ENCODE results near the gene GALNT1. TPM values are rescaled to one million over a fixed set of nuclear protein-coding genes. Genes with fewer than 3 reads are reported as not detected.

The GALNT1 gene
- total RNA-seq, 4 donors from 2014 or later: 47.6 to 129 (median 73.5) TPM

DNA sequence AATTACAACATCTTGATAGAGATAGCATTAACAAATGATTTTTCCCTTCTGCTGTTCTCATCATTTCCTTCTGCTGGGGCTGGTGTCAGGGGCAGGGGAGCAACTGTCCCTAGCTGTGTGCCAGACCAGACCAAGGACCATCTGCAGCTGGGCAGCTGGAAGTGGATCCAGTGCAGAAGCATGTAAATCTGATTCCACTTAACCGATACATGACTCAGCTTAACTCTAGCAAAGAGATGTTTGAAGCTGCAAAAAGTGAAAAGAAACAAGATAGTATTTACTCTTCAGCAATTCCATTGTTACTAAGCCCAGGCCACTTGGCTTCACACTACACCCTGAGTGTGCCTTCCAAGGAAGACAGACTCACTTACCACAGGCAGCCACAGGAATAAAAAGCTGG, 151.1 kb downstream of the GALNT1 start:
- Histone ChIP-seq H3K4me1 (no peaks in the 10 kb centered on the region), H3K9me3 (no peaks in the 10 kb centered on the region), H3K27ac (no peak overlapping the region), H3K4me3 (no peak overlapping the region), H3K36me3 (no peaks in the 10 kb centered on the region), H3K27me3 (no peaks in the 10 kb centered on the region)
- intact Hi-C loops (cut with DNase I): no loop called here
- 82% methylated on average over 1 of the region's 1 CpG; no CpG with 5 or more reads in 1 of the 2 donors for WGBS, 2 donors
- no peak for DNase-seq
- TF ChIP-seq, protein P1, sequence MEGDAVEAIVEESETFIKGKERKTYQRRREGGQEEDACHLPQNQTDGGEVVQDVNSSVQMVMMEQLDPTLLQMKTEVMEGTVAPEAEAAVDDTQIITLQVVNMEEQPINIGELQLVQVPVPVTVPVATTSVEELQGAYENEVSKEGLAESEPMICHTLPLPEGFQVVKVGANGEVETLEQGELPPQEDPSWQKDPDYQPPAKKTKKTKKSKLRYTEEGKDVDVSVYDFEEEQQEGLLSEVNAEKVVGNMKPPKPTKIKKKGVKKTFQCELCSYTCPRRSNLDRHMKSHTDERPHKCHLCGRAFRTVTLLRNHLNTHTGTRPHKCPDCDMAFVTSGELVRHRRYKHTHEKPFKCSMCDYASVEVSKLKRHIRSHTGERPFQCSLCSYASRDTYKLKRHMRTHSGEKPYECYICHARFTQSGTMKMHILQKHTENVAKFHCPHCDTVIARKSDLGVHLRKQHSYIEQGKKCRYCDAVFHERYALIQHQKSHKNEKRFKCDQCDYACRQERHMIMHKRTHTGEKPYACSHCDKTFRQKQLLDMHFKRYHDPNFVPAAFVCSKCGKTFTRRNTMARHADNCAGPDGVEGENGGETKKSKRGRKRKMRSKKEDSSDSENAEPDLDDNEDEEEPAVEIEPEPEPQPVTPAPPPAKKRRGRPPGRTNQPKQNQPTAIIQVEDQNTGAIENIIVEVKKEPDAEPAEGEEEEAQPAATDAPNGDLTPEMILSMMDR (IDR thresholded peaks at IDR 0.05): no peak
- no peak for TF ChIP-seq POLR2A (IDR thresholded peaks at IDR 0.05)

- Histone ChIP-seq H3K36me3 (no peaks in the 10 kb centered on the region), H3K27me3 (no peaks in the 10 kb centered on the region), H3K4me3 (no peak overlapping the region), H3K27ac (no peak overlapping the region), H3K4me1 (no peaks in the 10 kb centered on the region), H3K9me3 (no peaks in the 10 kb centered on the region)
- no peak for TF ChIP-seq POLR2A (IDR thresholded peaks at IDR 0.05)
- TF ChIP-seq, protein P1 (IDR thresholded peaks at IDR 0.05): no peak
- intact Hi-C loops (cut with DNase I): no loop called here
- no peak for DNase-seq
- 68 to 78% methylated on average over 7 of the region's 7 CpGs for WGBS, 2 donors
Measured at GRCh38 chr18:35733408-35733807, 151.9 kb downstream of the GALNT1 start.

- no peak for DNase-seq
- Histone ChIP-seq H3K27me3 (no peaks in the 10 kb centered on the region), H3K4me1 (no peaks in the 10 kb centered on the region), H3K9me3 (no peaks in the 10 kb centered on the region), H3K27ac (no peak overlapping the region), H3K36me3 (no peaks in the 10 kb centered on the region), H3K4me3 (no peak overlapping the region)
- TF ChIP-seq POLR2A (IDR thresholded peaks at IDR 0.05): no peak
- TF ChIP-seq, protein P1 (IDR thresholded peaks at IDR 0.05): no peak
- intact Hi-C loops (cut with DNase I): no loop called here
- 64 to 66% methylated on average over 3 of the region's 3 CpGs for WGBS, 2 donors
Measured at GRCh38 chr18:35736696-35737095, 155.2 kb downstream of the GALNT1 start.

GRCh38 chr18:35739778-35740177, 158.2 kb downstream of the GALNT1 start:
- H3K4me3 ChIP-seq: no peak overlapping the region
- intact Hi-C loops (cut with DNase I): no loop called here
- no peak overlapping the region for H3K27ac ChIP-seq
- no peaks in the 10 kb centered on the region for H3K9me3 ChIP-seq
- no peaks in the 10 kb centered on the region for H3K36me3 ChIP-seq
- H3K4me1 ChIP-seq: no peaks in the 10 kb centered on the region
- TF ChIP-seq, protein P1 (IDR thresholded peaks at IDR 0.05): no peak
- no peak for DNase-seq
- no peaks in the 10 kb centered on the region for H3K27me3 ChIP-seq

GRCh38 chr18:35740656-35741055, 159.1 kb downstream of the GALNT1 start:
- Histone ChIP-seq H3K4me1 (no peaks in the 10 kb centered on the region), H3K27ac (no peak overlapping the region), H3K36me3 (no peaks in the 10 kb centered on the region), H3K4me3 (no peak overlapping the region), H3K27me3 (no peaks in the 10 kb centered on the region), H3K9me3 (no peaks in the 10 kb centered on the region)
- 84 to 88% methylated on average over 2 of the region's 2 CpGs for WGBS, 2 donors
- no peak for TF ChIP-seq POLR2A (IDR thresholded peaks at IDR 0.05)
- TF ChIP-seq, protein P1 (IDR thresholded peaks at IDR 0.05): no peak
- no peak for DNase-seq
- intact Hi-C loops (cut with DNase I): no loop called here

Measured in esophagus squamous epithelium (tissue), 5 donors.